GM21367 (cell line): ENCODE measurements around the gene PSMC1.
"Not testable (repeated sequence)": the region's sequence is repeated elsewhere in the genome, so short reads cannot be mapped to it uniquely, and the experiment has no call there.

Source experiments
- ATAC-seq: cut with Tn5 transposase; IDR thresholded peaks from one replicate; pipeline ENCODE4 v1.9.1; 2021; ENCODE audit not compliant: unreplicated experiment

Gene PSMC1

DNA sequence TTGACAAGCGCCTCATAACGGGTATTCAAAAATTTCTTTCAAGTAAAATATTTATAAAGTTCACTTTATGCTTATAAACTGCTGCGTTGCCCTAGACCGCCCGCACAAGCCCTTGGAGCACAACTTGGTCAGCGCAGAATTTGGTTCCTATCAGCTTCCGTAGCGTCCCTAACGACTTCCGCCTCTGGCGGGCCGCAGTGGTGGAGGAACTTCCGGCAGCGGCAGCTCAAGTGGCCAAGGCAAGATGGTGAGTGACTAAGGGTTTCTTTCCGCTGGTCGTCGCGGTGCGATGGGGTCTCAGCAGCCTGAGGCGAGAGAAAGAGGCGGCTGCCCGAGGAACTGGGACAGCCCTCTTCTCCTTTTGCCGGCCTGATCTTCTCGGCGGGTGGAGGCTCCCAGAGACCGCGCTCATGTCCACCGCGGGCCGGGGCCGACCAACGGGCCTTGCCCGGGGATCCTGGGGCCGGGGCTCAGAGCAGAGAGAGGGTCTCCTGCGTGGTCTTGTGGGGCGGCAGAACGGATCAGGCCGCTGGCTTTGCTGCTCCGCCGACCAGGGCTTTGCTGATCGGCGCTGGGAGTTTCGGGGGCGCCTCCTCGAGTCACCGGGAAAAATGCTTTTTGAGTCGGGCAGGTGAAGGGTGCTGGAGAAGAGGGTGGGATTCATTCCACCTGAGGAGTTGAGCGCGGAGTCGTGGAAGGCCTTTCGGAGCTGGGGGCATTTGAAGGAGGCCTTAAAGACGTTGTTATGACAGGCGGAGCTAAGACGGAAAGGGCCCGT, at the start of gene PSMC1:
Gene PSMC1 (plus strand): TSS at position 200 of the 778 bp plus-strand sequence. CDS start 45 bp downstream, at position 245.
- ATAC-seq: peak; percentile 85

DNA sequence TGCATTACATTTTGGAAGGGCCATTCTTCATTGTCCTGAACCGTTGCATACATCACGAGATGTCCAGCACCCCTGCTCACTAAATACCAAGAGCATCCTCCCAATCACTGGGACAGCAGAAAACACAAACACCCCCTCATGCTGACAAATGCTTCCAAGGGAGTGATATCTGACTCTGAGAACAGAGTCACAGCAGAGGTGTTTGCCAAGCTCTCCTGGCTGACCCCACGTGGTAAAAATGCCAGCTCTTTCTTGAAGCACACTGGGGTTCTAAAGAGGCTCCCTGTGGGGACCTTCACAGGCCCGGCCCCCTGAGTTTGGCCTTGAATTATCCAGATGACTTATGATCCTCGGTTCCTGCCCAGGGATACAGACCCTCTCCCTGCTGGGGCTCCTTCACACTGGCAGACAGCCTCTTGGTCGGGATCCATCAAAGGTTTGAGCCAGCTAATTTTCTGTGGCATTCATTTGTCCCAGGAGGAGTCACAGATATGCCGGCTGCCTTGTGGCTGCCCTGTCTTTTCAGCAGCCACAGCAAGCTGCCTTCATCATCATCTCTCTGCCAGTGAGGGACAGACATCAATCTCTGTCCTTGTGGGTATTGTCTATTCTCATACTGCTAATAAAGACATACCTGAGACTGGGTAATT, 43.1 kb upstream of the PSMC1 start:
- no peak for ATAC-seq

DNA sequence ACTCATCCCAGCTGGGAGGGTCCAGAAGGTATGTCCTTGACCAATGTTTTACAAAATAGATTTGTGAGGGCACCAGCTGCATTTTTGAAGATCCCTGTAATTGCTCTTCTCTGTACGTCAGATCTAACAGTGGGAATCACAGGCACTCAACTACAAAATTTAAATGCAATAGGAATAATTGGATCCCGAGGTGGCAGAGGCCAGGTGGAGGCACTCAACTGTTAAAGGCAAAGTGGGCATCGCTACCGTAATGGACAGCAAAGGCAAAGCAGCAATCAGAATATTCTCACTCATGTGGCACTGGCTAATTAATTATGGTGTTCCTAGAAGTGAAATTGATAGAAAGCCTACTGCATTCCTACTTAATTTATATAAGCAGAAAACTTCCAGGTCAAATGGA, 27.9 kb upstream of the PSMC1 start:
- ATAC-seq: no peak

DNA sequence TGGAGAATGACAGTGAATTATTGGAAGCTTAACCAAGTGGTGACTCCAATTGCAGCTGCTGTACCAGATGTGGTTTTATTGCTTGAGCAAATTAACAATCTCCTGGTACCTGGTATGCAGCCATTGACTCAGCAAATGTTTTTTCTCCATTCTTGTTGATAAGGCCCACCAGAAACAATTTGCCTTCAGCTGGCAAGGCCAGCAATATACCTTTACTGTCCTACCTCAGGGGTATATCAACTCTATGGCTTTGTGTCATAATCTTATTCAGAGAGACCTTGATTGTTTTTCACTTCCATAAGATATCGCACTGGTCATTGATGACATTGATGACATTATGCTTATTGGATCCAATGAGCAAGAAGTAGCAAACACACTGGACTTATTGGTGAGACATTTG, 26.4 kb upstream of the PSMC1 start:
- ATAC-seq: not testable (repeated sequence)

DNA sequence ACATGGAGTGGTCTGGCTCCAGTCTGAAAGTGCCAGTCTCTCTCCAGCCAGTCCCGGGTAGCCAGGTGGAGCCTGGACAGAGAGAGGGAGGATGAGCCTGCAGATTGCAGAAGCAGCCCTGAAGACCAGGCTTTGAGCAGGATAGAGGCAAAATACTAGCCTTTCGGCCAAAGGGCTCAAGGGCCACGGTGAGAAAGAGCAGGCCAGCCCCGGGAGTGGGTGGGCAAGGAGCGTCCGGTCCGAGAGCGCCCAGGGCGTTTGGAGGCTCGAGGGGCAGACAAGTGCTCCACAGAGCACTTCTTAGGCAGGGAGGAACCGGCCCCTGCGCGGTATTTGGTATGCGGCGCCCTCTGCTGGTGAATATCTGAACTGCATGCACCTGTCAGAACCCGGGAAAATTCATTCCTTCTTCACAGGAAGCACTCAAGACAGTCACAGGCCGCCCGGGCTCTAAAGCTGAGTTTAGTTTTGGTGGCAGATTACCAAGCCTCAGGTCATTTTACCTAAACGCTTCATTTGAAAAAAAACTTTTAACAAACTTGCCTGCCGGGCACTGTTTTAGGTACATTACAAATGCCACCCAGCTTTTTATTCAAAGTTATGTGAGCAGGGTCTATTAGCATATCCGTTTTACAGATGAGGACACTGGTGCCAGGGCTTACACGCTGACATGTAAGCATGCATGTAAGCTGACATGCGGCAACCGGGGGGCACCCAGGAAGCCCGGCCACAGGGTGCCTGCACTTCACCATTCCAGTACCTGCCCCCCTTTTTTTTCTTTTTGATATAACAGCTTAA, 21.0 kb upstream of the PSMC1 start:
- no peak for ATAC-seq

DNA sequence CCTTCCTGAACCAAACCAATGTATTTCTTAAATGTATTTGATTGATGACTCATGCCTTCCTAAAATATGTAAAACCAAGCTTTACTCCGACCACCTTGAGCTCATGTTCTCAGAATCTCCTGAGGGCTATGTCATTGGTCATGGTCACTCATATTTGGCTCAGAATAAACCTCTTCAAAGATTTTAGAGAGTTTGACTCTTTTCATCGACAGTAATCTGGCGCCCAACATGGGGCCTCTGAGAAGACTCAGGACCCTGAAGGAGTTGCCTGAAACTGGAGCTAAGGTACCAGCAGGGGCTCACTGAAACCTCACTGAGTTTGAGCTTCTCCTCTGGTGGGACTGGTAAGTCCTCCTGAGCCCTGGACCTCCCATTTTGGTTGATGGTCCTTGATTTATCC, 17.2 kb upstream of the PSMC1 start:
- ATAC-seq: no peak

DNA sequence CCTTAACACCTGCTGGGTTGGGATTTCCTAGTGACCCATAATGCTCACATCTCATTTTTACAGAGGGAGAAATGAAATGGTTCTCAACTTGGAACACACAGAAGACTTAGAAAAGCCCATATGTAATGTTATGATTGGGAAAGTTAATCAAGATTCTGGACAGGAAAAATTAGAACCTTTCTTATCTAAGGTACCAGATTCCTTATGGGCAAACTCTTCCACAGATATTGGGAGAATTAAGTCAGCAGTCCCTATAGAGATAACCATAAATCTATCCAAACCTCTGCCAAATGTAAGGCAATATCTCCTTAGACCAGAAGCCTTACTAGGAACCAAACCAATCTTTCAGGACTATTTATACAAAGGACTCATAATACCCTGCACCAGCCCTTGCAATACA, 13.9 kb upstream of the PSMC1 start:
- ATAC-seq: no peak

DNA sequence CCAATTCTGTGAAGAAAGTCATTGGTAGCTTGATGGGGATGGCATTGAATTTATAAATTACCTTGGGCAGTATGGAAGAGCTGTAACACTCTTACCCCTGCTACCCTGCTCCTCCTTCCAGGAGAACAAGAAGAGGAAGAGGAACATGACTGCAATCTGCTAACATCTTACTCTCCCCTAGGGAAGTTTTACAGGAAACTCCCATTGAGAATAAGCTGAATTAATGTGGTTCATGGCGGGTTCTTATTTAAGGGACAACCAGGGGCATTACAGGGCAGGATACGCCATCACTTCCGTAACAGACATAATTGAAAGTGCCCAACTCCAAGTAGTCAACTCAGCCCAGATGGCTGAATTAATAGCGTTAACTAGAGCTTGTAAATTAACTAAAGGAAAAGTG, 9.4 kb upstream of the PSMC1 start:
- no peak for ATAC-seq

DNA sequence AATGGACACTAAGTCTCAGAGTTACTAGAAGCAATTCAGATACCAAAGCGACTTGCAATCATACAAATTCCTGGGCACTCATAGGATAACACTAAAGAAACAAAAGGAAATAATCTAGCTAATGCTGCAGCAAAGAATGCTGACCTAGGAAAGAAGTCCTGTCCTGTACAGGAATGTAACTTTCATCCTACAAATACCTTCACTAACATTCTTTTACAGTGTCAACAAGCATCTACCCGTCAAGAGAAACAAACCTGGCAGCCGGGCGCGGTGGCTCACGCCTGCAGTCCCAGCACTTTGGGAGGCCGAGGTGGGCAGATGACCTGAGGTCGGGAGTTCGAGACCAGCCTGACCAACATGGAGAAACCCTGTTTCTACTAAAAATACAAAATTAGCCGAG, 8.9 kb upstream of the PSMC1 start:
- ATAC-seq: not testable (repeated sequence)

DNA sequence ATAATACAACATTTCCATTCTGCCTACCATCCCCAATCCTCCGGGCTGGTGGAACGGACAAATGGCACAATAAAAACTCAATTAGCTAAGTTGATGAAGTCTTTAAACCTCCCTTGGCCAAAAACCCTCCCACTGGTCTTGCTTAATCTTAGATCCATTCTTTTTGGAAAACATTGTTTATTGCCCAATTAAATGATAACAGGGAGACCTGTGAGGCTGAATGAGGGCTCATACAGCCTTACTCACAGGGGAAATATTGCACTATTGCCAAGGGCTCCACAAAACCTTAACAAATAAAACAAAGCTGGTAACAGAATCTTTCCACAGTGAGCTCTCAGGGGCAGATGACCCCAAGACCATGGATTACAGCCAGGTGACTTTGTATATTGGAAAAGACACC, 7.8 kb upstream of the PSMC1 start:
- no peak for ATAC-seq

DNA sequence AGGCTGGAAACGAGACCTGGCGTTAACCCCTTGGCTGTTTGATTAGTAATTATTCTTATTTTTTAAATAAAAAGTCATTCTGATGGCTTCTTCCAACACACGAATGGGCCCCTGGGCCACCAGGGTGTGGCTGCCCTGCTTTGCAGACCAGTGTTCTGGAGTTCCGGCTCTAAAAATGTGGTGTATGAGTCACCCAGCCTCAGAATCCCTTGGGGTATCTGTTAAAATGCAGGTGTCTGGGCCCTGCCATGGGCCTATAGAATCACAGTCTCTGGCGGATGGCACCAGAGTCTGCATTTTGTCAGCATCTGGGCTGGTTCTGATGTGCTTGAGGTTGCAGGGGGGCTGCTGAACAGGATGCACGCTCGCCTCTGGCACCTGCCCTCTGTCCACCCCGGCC, 2.5 kb upstream of the PSMC1 start:
- ATAC-seq: no peak

DNA sequence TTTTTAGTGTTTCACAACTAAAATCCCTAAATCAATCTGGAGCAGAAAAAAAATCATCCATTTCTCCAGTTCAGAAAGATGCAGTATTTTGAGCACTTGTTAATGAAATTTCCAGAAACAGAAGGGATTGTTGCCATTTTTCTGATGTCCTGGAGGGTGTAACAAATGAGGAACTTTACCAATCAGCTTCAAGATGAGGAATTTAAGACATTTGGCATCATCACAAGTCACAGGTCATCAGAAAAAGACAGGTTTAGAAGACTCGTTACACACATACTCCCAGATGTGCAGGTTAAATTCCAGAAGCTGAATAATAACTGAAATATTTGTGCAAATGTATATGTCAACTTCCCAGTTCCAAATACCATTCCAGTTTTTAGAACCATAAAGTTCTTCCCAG, 482 bp upstream of the PSMC1 start:
- no peak for ATAC-seq

DNA sequence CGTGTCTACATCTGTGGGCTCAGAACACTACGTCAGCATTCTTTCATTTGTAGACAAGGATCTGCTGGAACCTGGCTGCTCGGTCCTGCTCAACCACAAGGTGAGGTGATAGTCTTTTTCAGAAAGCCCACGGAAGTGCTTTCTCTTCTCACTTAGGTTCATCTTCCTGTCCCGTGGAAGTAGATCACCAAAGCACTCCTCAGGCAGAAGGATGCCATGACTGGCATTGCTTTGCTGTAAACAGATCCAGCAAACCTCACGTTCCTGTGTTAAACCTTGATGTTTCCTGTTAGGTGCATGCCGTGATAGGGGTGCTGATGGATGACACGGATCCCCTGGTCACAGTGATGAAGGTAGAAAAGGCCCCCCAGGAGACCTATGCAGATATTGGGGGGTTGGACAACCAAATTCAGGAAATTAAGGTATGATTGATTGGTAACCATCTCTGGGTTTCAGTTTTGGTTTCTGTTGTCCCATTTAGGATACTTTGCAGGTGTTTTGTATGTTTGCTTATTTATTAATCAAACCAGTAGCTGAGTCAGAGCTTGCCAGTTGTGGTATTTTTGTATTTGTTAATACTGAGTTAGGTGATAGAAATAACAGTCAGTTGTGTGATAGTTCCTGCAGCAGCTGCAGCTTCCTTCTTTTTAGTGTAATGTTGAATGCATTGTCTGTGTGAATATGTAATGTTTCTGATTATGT, 7.5 kb downstream of the PSMC1 start:
- ATAC-seq: peak; percentile 52

DNA sequence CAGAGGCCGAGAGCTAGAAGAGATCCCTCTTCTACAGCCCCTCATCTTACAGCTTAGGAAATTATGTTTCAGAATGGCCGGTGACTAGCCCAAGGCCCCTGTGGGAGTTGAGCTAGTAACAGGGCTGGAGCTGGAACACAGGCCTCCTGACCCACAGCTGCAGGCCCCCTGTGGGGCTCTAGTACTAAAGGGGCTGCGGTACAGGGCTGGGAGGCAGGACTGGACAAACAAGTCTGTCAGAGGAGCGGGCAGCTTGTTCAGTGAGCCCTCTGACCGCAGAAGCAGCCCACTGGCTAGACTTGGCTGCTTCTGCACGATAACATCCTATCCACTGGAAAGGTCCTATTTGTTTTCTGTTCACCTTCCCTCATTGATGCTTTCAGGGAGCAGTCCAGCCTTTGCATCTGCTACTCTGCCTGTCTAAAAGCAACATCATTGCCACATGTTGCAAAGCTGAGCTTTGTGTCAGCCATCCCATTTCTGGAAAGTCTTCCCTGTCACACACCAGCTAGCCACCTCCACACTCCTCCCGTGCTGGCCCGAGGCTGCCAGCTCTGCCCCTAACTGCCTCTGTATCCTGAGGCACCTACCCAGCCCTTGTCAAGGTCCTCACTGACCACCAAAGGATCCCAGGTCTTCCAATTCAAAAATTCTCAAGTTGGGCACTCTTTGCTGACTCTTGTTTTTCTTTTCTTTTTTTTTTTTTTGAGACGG, 10.2 kb downstream of the PSMC1 start:
- ATAC-seq: no peak

DNA sequence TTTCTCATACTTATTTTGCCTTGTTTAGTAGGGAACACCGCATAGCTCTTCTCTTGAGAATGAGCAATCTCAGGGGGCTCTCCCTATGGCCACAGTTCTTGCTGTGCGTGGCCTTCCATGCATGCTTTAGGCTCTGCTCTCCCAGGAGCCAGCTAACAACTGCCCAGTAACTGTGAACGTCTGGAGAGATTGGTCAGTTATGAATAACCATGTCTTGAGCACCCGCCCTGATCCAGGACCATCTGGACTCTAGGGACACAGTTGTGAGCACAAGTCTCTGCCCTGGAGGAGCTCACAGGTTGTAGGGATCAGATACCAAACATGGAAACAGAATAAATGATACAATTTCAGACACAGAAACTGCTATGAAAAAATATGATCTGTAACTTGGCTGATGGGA, 12.1 kb downstream of the PSMC1 start:
- no peak for ATAC-seq

DNA sequence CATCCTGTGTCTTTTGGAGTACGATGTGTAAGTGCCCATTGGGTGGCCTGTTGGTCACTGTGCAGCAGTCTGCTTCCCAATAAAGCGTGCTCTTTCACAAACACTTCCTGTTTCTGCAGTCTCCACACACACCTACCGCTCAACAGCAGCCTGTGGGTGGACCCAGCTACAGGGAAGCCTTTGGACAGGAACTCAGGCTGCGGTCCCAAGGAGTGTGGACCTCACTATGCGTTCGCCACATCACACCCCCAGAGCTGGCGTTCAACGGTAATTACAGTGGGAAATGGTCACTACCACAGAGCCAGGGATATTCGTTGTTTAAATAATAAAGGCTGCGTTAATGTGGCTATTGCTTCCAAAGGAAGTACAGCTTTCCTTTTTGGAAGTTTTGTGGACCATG, 16.2 kb downstream of the PSMC1 start:
- ATAC-seq: no peak

DNA sequence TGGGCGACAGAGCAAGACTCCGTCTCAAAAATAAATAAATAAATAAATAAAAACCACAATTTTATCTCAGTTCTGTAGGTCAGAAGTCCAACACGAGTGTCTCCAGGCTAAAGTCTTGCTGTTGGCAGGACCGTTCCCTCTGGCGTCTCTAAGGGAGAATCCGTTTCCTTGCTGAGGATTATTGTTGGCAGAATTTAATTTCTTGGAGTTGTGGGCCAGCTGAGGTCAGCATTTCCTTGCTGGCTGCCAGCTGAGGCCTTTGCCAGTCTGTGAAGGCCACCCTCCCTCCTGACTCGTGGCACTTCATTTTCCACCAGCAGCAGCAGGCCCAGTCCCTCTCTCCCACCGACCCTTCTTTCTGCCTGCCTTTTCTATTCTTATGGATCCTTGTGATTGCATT, 17.2 kb downstream of the PSMC1 start:
- no peak for ATAC-seq

DNA sequence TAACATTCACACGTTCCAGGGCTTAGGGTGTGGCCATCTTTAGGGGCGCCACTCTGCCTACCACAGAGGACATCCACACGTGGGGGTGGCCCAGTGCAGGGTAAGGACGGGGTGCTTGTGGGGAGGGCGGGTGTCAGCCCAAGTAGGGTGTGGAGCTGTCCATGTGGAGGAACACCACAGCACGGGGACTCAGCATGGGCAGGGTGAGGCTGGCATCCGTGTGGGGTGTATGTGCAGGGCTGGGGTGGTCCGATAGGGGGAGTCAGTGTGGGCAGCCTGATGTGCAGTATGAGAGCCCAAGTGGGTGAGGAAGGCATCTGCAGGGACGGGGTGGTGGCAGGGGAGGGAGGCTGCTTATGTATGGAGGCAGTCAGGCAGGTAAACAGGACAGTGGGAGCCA, 17.7 kb downstream of the PSMC1 start:
- ATAC-seq: no peak

DNA sequence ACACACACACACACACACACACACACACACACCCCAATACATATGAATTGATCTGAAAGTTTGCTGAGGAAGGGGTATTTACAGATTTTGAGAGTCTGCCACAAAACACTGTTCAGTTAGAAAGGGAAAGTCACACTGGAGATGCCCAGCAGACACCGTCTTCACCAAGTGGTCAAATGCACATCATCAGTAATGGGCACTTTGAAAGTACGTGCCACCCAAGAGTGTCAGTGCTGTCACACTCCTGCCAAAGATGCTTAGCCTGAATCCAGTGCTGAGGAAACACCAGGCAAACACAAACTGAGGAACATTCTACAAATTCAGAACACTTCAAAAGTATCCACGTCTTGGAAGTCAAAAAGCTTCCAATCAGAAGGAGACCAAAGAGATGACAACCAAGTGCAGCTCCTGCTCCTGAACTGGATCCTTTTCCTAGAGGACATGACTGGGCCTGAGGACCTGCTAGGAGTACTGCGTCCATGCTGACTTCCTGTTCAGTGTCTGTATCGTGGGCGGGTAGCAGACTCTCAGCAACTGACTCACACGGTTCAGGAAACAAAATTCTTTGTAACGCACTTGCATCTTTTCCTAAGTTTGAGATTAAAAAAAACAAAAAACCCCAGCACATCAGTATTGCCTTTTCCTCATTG, 18.6 kb downstream of the PSMC1 start:
- ATAC-seq: no peak

DNA sequence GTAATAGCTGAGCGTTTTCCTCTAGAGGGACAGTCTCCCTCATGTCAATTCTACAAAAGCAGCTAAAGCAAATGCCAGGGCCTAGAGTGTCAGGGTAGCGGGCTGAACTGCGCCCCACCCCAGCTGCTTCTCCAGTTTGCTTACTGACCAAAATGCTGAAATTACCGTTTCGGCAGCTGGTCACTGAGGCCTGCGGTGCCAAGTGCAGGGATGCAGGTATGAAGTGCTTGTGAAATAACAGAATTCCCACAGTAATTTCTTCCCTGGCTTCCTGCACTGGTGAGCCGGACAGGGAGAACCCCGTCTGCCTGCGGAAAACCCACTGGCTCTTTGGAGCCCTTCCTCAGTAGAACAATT, 19.1 kb downstream of the PSMC1 start:
- no peak for ATAC-seq
